Measurements from ENCODE around the gene ECE2. TPM values are rescaled to one million over a fixed set of nuclear protein-coding genes. Genes with fewer than 3 reads are reported as not detected.

ECE2 gene
- total RNA-seq, 3 donors from 2014 or later (not counting 1 experiment from before 2014, with no cell fraction given): not detected

DNA sequence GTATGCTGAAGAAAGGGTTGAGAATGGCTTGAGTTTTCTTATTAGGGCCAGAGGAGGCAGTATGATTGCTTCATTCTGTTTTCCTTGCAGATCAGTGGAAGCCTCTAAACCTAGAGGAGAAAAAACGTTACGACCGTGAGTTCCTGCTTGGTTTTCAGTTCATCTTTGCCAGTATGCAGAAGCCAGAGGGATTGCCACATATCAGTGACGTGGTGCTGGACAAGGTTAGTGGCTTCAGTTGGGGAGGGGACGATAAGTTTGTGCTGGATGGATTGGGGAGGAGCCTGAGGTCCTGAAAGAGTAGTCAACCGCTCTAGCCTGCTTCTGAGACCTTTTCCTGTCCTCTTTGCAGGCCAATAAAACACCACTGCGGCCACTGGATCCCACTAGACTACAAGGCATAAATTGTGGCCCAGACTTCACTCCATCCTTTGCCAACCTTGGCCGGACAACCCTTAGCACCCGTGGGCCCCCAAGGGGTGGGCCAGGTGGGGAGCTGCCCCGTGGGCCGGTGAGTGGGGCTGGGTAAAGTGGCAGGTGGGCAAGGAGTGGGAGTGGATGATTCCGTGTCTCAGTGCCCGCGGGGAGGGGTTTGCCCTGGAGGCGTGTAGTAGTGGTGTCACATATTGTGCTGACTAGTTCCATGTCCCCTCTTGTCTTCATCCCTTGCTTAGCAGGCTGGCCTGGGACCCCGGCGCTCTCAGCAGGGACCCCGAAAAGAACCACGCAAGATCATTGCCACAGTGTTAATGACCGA, 47.1 kb downstream of the ECE2 start:
- Histone ChIP-seq H3K9me3 (ENCODE audit: control insufficient read depth, insufficient read depth, low read length) (no peaks in the 10 kb centered on the region), H3K4me3 (ENCODE audit: low read length) (no peak overlapping the region), H3K27me3 (ENCODE audit: control insufficient read depth, insufficient read depth, low read length) (no peaks in the 10 kb centered on the region), H3K4me1 (ENCODE audit: control insufficient read depth, insufficient read depth, low read length) (peaks cover 11% of the 10 kb centered on the region), H3K27ac (ENCODE audit: low read length) (no peak overlapping the region), H3K36me3 (ENCODE audit: control insufficient read depth, insufficient read depth, low read length) (peaks cover 83% of the 10 kb centered on the region)
- no peaks in the 10 kb centered on the region for H3K9me3 Mint-ChIP-seq
- H3K27ac Mint-ChIP-seq: peak overlapping the region in 1 of 2 donors; percentile 28
- WGBS (ENCODE audit: insufficient coverage): 96% methylated on average over 20 of the region's 20 CpGs
- H3K4me3 Mint-ChIP-seq: no peak overlapping the region
- H3K36me3 Mint-ChIP-seq: peaks cover 38% of the 10 kb centered on the region
- peaks cover 12 to 31% of the 10 kb centered on the region in 2 donors for H3K4me1 Mint-ChIP-seq
- no peak for ATAC-seq
- DNase-seq: no peak
- no peaks in the 10 kb centered on the region for H3K27me3 Mint-ChIP-seq (ENCODE audit: low read depth in 2 of 2)
- TF ChIP-seq, protein P1, sequence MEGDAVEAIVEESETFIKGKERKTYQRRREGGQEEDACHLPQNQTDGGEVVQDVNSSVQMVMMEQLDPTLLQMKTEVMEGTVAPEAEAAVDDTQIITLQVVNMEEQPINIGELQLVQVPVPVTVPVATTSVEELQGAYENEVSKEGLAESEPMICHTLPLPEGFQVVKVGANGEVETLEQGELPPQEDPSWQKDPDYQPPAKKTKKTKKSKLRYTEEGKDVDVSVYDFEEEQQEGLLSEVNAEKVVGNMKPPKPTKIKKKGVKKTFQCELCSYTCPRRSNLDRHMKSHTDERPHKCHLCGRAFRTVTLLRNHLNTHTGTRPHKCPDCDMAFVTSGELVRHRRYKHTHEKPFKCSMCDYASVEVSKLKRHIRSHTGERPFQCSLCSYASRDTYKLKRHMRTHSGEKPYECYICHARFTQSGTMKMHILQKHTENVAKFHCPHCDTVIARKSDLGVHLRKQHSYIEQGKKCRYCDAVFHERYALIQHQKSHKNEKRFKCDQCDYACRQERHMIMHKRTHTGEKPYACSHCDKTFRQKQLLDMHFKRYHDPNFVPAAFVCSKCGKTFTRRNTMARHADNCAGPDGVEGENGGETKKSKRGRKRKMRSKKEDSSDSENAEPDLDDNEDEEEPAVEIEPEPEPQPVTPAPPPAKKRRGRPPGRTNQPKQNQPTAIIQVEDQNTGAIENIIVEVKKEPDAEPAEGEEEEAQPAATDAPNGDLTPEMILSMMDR (IDR thresholded peaks at IDR 0.05): no peak
- intact Hi-C loops (cut with micrococcal nuclease): no loop called here

DNA sequence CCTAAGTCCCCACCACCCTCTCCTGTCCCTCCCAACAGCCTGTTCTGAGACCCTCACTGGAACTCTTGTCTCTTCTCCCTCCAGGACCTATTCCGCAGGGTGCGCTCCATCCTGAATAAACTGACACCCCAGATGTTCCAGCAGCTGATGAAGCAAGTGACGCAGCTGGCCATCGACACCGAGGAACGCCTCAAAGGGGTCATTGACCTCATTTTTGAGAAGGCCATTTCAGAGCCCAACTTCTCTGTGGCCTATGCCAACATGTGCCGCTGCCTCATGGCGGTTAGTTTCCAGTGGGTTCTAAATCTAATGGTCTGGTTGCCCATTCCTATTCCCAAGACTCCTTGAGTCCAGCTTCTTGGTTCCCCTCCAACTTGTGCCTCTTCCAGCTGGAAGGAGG, 47.9 kb downstream of the ECE2 start:
- H3K36me3 Mint-ChIP-seq: peaks cover 42% of the 10 kb centered on the region
- no peaks in the 10 kb centered on the region for H3K9me3 Mint-ChIP-seq
- H3K27me3 ChIP-seq (ENCODE audit: control insufficient read depth, insufficient read depth, low read length): no peaks in the 10 kb centered on the region
- intact Hi-C loops (cut with micrococcal nuclease): no loop called here
- no peak for DNase-seq
- no peak overlapping the region for H3K4me3 Mint-ChIP-seq
- H3K36me3 ChIP-seq (ENCODE audit: control insufficient read depth, insufficient read depth, low read length): peaks cover 91% of the 10 kb centered on the region
- H3K9me3 ChIP-seq (ENCODE audit: control insufficient read depth, insufficient read depth, low read length): no peaks in the 10 kb centered on the region
- no peaks in the 10 kb centered on the region for H3K27me3 Mint-ChIP-seq (ENCODE audit: low read depth in 2 of 2)
- H3K27ac Mint-ChIP-seq: peak overlapping the region in 1 of 2 donors; percentile 24
- TF ChIP-seq, protein P1 (IDR thresholded peaks at IDR 0.05): no peak
- H3K4me1 ChIP-seq (ENCODE audit: control insufficient read depth, insufficient read depth, low read length): peaks cover 11% of the 10 kb centered on the region
- H3K27ac ChIP-seq (ENCODE audit: low read length): no peak overlapping the region
- WGBS (ENCODE audit: insufficient coverage): 98% methylated on average over 8 of the region's 8 CpGs
- no peak overlapping the region for H3K4me3 ChIP-seq (ENCODE audit: low read length)
- no peak for ATAC-seq
- peaks cover 10 to 30% of the 10 kb centered on the region in 2 donors for H3K4me1 Mint-ChIP-seq

DNA sequence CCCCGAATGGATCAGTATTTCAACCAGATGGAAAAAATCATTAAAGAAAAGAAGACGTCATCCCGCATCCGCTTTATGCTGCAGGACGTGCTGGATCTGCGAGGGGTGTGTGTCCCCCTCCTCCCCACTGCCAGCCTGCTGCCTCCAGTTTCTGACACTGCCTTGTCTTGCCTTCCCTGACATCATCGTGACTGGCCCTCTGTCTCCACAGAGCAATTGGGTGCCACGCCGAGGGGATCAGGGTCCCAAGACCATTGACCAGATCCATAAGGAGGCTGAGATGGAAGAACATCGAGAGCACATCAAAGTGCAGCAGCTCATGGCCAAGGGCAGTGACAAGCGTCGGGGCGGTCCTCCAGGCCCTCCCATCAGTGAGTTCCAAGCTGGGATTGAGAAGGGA, 49.4 kb downstream of the ECE2 start:
- intact Hi-C loops (cut with micrococcal nuclease): no loop called here
- H3K4me1 Mint-ChIP-seq: peaks cover 10 to 24% of the 10 kb centered on the region in 2 donors
- WGBS (ENCODE audit: insufficient coverage): 95% methylated on average over 13 of the region's 13 CpGs
- Histone ChIP-seq H3K4me1 (ENCODE audit: control insufficient read depth, insufficient read depth, low read length) (peaks cover 3% of the 10 kb centered on the region), H3K4me3 (ENCODE audit: low read length) (no peak overlapping the region), H3K36me3 (ENCODE audit: control insufficient read depth, insufficient read depth, low read length) (peaks cover 94% of the 10 kb centered on the region), H3K9me3 (ENCODE audit: control insufficient read depth, insufficient read depth, low read length) (no peaks in the 10 kb centered on the region), H3K27ac (ENCODE audit: low read length) (no peak overlapping the region), H3K27me3 (ENCODE audit: control insufficient read depth, insufficient read depth, low read length) (no peaks in the 10 kb centered on the region)
- no peaks in the 10 kb centered on the region for H3K27me3 Mint-ChIP-seq (ENCODE audit: low read depth in 2 of 2)
- peaks cover 54% of the 10 kb centered on the region for H3K36me3 Mint-ChIP-seq
- ATAC-seq: no peak
- TF ChIP-seq, protein P1 (IDR thresholded peaks at IDR 0.05): no peak
- DNase-seq: no peak
- no peak overlapping the region for H3K4me3 Mint-ChIP-seq
- H3K9me3 Mint-ChIP-seq: no peaks in the 10 kb centered on the region
- H3K27ac Mint-ChIP-seq: peak overlapping the region; percentile 47 to 65

Data from natural killer cell (primary cell).